Measurements from ENCODE around the gene SLC7A1. TPM values are rescaled to one million over a fixed set of nuclear protein-coding genes. Genes with fewer than 3 reads are reported as not detected.

The SLC7A1 gene
- total RNA-seq, 1 experiment from 2014 or later: 27.3 TPM

DNA sequence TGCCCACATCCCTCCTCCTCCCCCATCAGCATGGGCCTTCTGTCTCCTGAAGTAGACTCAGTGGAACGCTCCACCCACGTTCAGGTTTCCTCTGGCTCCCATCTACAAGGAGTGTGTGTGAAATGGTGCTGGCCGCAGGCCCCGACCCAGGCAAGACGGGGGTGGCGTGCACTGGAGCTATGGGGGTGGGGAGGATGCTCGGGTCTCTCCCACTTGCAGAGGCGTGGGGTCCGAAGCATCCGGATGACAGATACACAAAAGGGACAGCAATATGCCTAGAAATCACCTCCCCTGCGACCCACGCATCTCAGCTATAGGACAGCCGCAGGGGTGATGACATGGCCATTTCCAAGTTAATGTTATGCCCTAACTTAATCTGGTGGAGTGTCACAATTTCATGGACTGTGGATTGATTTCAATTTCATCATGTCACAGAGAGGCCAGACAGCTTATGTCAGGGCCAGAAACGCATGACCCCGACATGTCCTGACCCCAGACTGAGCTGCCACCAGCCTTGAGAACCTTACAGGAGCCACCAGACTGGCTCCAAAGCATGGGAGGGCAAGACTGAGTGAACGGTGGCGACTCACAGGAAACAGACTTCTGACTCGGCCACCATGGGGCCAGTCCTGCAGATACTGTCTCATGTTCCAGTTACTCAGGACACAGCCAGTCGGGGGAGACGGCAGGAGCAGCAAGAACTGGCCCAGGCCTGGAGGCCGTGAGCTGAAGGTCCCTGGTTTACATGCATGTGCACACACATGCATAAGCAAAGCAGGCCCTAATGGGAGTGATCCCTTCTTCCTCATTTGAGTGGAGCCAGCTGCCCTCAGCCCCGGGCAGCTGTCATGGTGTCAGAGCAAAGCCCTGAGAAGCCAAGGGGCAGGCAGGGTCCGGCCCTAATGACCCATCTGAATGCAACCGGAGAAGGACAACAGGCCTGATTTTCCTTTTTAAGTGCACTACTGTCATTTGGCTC lies 82.2 kb downstream of the SLC7A1 start:
- Histone ChIP-seq H3K4me1 (replicated peaks) (0 out of 2 replicates have a peak, but pooled peaks cover 3% of the 10 kb centered on the region), H3K27ac (no peak overlapping the region), H3K36me3 (peaks cover 93% of the 10 kb centered on the region), H3K27me3 (replicated peaks) (no peaks in the 10 kb centered on the region), H3K4me3 (no peak overlapping the region), H3K9me3 (replicated peaks) (no peaks in the 10 kb centered on the region)
- DNase-seq (ENCODE audit: low read depth in 1 of 2, low spot score in 2 of 2): no peak

DNA sequence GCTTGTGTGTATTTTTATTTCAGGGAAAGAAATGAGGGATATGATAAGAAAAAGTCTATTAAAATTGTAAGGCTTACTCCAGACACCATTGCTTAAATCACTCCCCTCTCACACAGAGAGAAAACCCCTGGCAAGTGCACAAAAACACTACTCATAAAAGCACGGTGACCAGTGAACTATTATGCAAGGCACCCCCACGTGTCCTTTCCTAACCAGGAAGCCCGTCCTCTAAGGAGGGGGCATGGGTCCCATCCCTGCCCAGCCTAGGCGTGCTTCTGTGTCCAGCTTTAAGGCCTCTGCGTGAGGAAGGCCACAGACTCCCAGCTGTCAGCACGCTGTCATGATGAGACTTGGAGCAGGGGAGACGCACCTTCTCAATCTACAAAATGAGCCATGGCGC lies 83.5 kb downstream of the SLC7A1 start:
- DNase-seq (ENCODE audit: low read depth in 1 of 2, low spot score in 2 of 2): no peak
- H3K36me3 ChIP-seq: peaks cover 84% of the 10 kb centered on the region
- H3K4me1 ChIP-seq (replicated peaks): 0 out of 2 replicates have a peak, but pooled peaks cover 4% of the 10 kb centered on the region

DNA sequence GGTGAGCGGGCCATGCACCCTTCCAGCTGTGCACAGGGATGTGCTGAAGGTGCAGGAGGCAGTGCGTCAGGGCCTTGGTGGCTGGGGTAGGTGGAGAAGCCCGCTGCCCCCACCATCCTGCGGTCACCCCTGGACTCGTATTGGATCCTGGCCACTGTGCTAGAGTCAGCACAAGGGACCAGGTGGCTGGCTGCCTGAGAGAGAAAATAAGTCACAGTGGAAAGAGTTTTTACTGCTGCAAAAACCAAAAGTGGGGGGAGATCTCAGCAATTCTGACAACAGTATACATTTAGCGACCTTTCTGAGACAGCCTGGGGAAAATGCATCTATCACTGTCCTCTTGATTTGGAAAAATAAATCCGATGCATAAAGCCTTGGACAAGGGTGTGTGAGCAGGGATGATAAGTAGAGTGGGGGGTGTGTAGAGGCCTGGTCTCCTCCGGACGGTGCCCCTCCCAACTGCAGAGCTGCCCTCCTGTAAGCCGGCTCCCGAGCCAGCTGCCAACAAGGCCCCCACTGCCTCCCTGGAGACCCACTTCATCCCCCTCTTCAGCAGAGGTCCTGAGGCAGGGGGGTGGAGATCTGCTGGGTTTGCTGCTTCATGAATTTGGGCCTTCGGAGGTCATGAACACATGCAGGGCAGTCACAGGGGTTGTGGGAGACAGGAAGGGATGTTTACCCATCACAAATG lies 84.2 kb downstream of the SLC7A1 start:
- Histone ChIP-seq H3K27me3 (replicated peaks) (no peaks in the 10 kb centered on the region), H3K4me1 (replicated peaks) (0 out of 2 replicates have a peak, but pooled peaks cover 4% of the 10 kb centered on the region)
- no peak for DNase-seq (ENCODE audit: low read depth in 1 of 2, low spot score in 2 of 2)

More for the DNA sequence above, 83.5 kb downstream of the SLC7A1 start:
- no peaks in the 10 kb centered on the region for H3K27me3 ChIP-seq (replicated peaks)
- no peak overlapping the region for H3K4me3 ChIP-seq
- H3K9me3 ChIP-seq (replicated peaks): no peaks in the 10 kb centered on the region
- H3K27ac ChIP-seq: no peak overlapping the region

DNA sequence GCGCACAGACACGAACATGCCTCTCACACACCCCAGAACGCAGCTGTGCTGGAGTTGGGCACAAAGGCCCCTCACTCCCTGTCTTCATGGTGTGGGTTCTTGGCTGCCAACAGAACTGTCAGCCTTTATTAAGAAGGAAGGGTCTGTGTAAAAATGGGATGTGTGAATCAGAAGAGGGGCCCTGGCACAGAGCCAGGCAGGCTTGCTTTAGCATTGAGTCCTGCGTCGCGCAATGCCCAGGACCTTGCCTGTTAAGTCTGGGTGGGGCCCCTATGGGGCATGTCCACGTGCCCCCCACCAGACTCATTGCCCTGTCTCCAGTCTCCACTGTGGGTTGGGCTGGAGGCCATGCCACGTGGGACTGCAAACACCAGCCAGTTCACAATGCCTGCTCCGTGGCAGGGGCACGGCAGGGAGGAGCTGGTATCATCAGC lies 84.8 kb downstream of the SLC7A1 start:
- H3K27ac ChIP-seq: no peak overlapping the region
- no peak overlapping the region for H3K4me3 ChIP-seq
- H3K27me3 ChIP-seq (replicated peaks): no peaks in the 10 kb centered on the region
- DNase-seq (ENCODE audit: low read depth in 1 of 2, low spot score in 2 of 2): no peak
- no peaks in the 10 kb centered on the region for H3K9me3 ChIP-seq (replicated peaks)
- H3K4me1 ChIP-seq (replicated peaks): 0 out of 2 replicates have a peak, but pooled peaks cover 4% of the 10 kb centered on the region
- peaks cover 71% of the 10 kb centered on the region for H3K36me3 ChIP-seq

More for the DNA sequence above, 84.2 kb downstream of the SLC7A1 start:
- Histone ChIP-seq H3K27ac (no peak overlapping the region), H3K9me3 (replicated peaks) (no peaks in the 10 kb centered on the region), H3K4me3 (no peak overlapping the region), H3K36me3 (peaks cover 77% of the 10 kb centered on the region)

DNA sequence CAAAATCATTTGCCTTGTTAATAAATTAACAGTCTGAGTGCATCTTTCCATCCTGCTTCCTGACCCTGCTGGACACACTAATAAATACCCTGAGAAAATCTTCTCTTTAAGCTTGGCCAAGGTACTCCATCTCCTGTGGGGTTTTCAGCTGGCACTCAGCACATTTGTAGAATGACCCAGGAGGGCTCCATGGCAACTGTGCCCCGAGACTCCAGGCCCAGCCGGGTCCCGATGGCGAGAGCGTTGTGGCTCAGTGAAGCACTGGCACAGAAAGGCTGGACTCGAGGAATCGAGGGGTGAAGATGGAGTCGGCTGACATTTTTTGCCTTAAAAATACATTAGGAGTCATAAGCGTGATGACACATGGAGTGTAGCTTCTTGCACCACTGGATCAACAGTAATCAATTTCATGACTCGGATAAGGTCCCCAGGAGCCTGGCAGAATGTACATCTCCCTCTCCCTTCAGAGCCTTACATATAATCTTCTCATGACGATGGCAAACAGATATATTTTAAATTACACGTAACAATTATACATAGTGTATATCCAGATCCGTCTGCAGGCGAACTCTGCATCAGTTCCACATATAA lies 85.4 kb downstream of the SLC7A1 start:
- H3K36me3 ChIP-seq: peaks cover 65% of the 10 kb centered on the region
- no peak for DNase-seq (ENCODE audit: low read depth in 1 of 2, low spot score in 2 of 2)
- H3K4me1 ChIP-seq (replicated peaks): 0 out of 2 replicates have a peak, but pooled peaks cover 4% of the 10 kb centered on the region
- H3K27ac ChIP-seq: no peak overlapping the region
- H3K27me3 ChIP-seq (replicated peaks): no peaks in the 10 kb centered on the region
- H3K4me3 ChIP-seq: no peak overlapping the region
- no peaks in the 10 kb centered on the region for H3K9me3 ChIP-seq (replicated peaks)

DNA sequence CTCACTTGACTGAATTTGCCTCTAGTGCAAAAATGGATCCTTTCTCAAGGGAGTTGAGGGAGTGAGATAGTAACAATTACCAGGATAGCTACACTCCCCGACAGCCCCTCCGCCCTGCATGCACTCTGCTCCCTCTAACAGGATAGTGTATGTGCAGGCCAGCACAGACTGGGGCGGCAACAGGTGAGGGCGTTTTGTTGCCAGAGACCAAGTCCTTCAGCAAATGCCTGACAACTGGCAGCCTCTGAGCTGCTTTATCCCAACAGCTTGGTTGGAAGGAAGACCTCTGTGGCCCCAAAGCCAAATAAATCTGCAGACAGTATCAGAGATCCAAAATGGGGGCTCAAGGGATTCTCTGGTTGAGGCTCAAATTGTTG lies 86.6 kb downstream of the SLC7A1 start:
- peaks cover 53% of the 10 kb centered on the region for H3K36me3 ChIP-seq
- 0 out of 2 replicates have a peak, but pooled peaks cover 6% of the 10 kb centered on the region for H3K4me1 ChIP-seq (replicated peaks)
- H3K9me3 ChIP-seq (replicated peaks): no peaks in the 10 kb centered on the region
- H3K4me3 ChIP-seq: no peak overlapping the region
- H3K27ac ChIP-seq: no peak overlapping the region
- DNase-seq (ENCODE audit: low read depth in 1 of 2, low spot score in 2 of 2): no peak
- H3K27me3 ChIP-seq (replicated peaks): no peaks in the 10 kb centered on the region

DNA sequence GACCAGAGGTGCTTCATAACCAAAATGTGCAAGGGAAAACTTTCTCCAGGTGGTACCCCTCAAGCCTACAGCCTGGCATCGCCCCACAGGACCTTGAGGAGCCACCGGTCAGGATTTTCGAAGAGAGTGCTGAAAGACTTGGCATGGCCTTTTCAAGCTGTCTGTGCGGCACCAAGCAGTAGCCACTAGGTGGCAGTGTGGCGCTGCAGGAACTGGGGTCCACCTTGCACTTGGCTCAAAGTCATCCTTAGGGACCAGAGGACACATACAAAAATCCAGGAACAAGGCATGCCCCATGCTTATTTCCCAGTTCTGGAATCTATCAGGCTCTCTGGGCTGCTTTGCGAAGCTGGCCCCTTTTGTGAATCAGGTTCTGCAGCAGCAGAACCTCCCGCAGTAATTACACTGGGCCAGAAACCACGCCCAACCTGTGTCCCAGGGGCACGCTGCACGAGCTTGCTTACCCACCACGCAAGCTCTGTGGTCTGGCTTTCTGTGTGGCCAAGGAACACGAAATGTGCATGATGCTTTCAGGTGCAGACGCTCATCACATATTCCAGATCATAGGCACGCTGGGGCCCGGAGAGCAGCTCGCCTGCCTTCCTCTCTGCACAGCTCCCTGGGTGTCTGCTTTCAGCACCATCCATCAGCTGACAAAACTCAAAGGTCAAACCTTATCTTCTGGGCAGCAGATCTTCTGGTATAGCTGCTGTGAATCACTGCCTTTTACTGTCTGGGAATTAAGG lies 87.2 kb downstream of the SLC7A1 start:
- Histone ChIP-seq H3K36me3 (peaks cover 47% of the 10 kb centered on the region), H3K9me3 (replicated peaks) (no peaks in the 10 kb centered on the region), H3K27me3 (replicated peaks) (no peaks in the 10 kb centered on the region), H3K4me3 (no peak overlapping the region), H3K27ac (no peak overlapping the region), H3K4me1 (replicated peaks) (0 out of 2 replicates have a peak, but pooled peaks cover 7% of the 10 kb centered on the region)
- peak; percentile 46 to 73 for DNase-seq (ENCODE audit: low read depth in 1 of 2, low spot score in 2 of 2)

DNA sequence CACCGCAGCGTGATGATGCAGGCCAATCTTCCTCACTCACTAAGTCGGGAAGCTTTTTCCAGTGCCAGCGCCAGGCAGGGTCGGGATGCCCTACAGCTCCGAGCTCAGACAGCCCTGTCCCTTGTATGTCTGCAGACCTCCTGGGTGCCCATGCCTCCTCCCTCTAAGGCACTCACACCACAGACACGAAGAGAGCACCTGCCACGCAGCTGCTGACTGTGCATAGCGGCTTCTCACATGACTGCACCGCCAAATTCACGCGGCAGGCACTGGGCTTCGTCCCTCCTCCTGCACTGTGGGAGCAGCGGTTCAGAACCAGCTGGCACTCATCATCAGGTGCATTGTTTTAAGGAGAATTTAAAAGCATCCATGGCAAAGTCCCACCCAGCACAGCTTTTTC lies 88.1 kb downstream of the SLC7A1 start:
- H3K9me3 ChIP-seq (replicated peaks): no peaks in the 10 kb centered on the region
- H3K27ac ChIP-seq: no peak overlapping the region
- no peak for DNase-seq (ENCODE audit: low read depth in 1 of 2, low spot score in 2 of 2)
- H3K4me3 ChIP-seq: no peak overlapping the region
- H3K4me1 ChIP-seq (replicated peaks): 0 out of 2 replicates have a peak, but pooled peaks cover 7% of the 10 kb centered on the region
- H3K36me3 ChIP-seq: peaks cover 38% of the 10 kb centered on the region
- H3K27me3 ChIP-seq (replicated peaks): no peaks in the 10 kb centered on the region

DNA sequence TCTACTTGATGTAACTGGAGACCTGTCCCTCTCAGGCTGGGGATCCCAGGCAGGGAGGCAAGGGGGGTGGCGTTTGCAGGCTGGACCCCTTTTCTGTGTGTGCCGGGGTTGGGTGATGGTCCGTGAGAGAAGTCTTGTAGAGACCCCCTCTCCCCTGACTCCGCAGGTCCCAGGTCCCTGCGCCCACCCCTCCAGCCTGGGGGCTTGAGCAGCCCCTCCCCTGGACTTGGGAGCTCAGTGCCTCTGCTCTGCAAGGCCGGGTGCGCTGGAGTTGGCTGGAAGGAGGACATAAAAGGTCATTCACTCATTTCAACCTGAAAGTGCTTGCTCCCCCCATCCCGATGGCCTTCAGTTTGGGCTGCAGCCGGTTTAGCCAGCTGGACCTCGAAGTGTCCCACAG lies 89.5 kb downstream of the SLC7A1 start:
- H3K4me3 ChIP-seq: no peak overlapping the region
- no peaks in the 10 kb centered on the region for H3K9me3 ChIP-seq (replicated peaks)
- H3K27me3 ChIP-seq (replicated peaks): no peaks in the 10 kb centered on the region
- no peak for DNase-seq (ENCODE audit: low read depth in 1 of 2, low spot score in 2 of 2)
- H3K27ac ChIP-seq: no peak overlapping the region
- peaks cover 24% of the 10 kb centered on the region for H3K36me3 ChIP-seq
- H3K4me1 ChIP-seq (replicated peaks): 0 out of 2 replicates have a peak, but pooled peaks cover 7% of the 10 kb centered on the region

DNA sequence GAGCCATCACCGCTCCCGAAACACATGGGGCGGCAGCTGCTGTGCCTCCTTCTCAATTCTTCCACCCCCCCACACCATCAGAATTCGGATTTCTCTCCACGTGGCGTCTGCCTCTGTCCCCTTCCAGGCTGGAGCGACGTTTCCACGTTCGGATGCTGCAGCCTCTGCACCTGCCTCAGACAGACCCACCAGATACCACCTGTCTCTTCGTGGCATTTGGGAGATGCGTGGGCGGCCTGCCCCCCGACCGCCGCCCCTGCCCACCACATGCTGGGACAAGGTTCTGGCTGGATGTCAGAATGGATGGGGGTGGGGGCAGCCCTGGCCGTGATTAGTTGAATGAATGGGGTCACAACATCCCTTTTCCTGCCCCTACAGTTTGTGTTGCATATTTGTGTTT lies 90.0 kb downstream of the SLC7A1 start:
- Histone ChIP-seq H3K9me3 (replicated peaks) (no peaks in the 10 kb centered on the region), H3K4me3 (no peak overlapping the region), H3K27me3 (replicated peaks) (no peaks in the 10 kb centered on the region), H3K36me3 (peaks cover 19% of the 10 kb centered on the region), H3K4me1 (replicated peaks) (0 out of 2 replicates have a peak, but pooled peaks cover 7% of the 10 kb centered on the region), H3K27ac (no peak overlapping the region)
- DNase-seq (ENCODE audit: low read depth in 1 of 2, low spot score in 2 of 2): no peak

DNA sequence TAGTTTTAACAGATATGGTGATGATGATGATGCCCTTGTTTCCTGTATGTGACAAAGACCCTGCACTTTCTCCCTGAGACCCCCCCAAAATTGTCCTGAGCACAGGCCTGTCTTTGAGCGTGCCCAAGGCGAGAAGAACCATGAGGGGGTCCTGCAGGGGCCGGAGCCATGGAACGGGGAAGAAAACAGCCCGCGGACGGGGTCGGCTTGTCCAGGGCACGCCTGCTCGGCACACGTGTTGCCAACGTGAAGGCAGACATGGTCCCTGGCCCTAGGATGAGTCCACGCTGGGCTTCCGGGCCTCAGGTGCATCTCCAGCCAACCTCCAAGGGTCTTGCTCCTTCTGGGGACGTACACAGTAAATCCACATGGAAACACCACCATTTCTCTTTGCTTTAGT lies 90.8 kb downstream of the SLC7A1 start:
- Histone ChIP-seq H3K4me3 (no peak overlapping the region), H3K36me3 (peaks cover 12% of the 10 kb centered on the region), H3K9me3 (replicated peaks) (no peaks in the 10 kb centered on the region), H3K27me3 (replicated peaks) (no peaks in the 10 kb centered on the region), H3K4me1 (replicated peaks) (0 out of 2 replicates have a peak, but pooled peaks cover 7% of the 10 kb centered on the region), H3K27ac (no peak overlapping the region)
- DNase-seq (ENCODE audit: low read depth in 1 of 2, low spot score in 2 of 2): no peak

DNA sequence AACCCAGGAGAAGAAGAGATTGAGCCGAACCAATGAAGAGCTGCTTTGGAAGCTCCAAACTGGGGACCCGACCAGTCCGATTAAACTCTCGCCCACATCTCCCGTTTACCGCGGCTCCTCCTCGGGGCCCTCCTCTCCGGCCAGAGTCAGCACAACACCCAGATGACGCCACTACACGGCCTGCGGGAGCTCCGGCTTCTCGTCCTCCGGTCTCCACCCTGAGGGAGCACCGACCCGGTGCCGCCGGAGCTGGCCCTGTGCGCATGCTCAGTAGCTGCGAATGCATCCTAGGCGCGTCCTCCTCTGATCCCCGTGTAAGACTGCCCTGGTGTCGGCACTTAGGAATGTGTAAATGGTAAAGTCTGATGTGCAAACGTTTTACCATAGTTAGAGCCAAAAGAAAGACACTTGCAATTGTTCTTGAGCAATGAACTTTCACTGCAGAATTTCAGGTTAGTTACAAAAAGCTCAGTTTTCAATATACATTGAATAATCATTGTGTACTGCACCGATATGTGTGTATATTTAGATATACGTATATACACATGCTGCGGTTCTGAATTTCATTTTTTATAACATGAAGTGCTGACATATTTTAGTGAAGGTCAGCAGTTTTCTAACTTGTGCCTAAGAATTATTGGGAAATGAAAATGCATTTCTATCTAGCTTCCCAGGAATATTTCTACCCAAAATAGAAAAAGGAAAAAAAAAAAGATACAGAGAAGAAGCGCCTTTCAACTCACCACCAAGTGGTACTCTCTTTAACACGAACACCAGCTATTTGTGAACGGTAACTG lies 92.2 kb downstream of the SLC7A1 start:
- H3K9me3 ChIP-seq (replicated peaks): no peaks in the 10 kb centered on the region
- no peak for DNase-seq (ENCODE audit: low read depth in 1 of 2, low spot score in 2 of 2)
- H3K27ac ChIP-seq: no peak overlapping the region
- H3K4me3 ChIP-seq: no peak overlapping the region
- no peaks in the 10 kb centered on the region for H3K27me3 ChIP-seq (replicated peaks)
- 0 out of 2 replicates have a peak, but pooled peaks cover 4% of the 10 kb centered on the region for H3K4me1 ChIP-seq (replicated peaks)
- H3K36me3 ChIP-seq: peaks cover 4% of the 10 kb centered on the region; the same call in 1 of the 2 replicates
